HG02870 (cell line): ENCODE measurements around the gene WFIKKN1.

Experiments
- ATAC-seq: cut with Tn5 transposase; IDR thresholded peaks from one replicate; pipeline ENCODE4 v1.9.1; 2021; ENCODE audit warnings: mild to moderate bottlenecking, moderate library complexity; ENCODE audit not compliant: unreplicated experiment

The WFIKKN1 gene

GRCh38 chr16:682493-683395 lies 52.0 kb downstream of the WFIKKN1 start:
- no peak for ATAC-seq

GRCh38 chr16:683396-684070 lies 52.7 kb downstream of the WFIKKN1 start:
- ATAC-seq: no peak
